Osteocyte (in vitro differentiated cells): Measurements from ENCODE around the gene BICDL2. TPM values are rescaled to one million over a fixed set of nuclear protein-coding genes. Genes with fewer than 3 reads are reported as not detected.
A peak's percentile ranks its signal among the peaks of the same experiment; 100 is the strongest.

Source experiments
- DNase-seq: peaks from one replicate; pipeline ENCODE4 v3.0.0; 2021; ENCODE audit warnings: mixed read lengths; ENCODE audit not compliant: unreplicated experiment; ENCODE audit errors: extremely low spot score
- H3K27ac Mint-ChIP-seq: one replicate; pipeline ENCODE4 v1.8.0; 2021; ENCODE audit warnings: mild to moderate bottlenecking, mixed read lengths; ENCODE audit not compliant: unreplicated experiment
- H3K27me3 Mint-ChIP-seq: one replicate; pipeline ENCODE4 v1.8.0; 2021; ENCODE audit warnings: mixed read lengths; ENCODE audit not compliant: unreplicated experiment
- H3K36me3 Mint-ChIP-seq: one replicate; pipeline ENCODE4 v1.8.0; 2021; ENCODE audit warnings: mixed read lengths; ENCODE audit not compliant: unreplicated experiment
- H3K4me1 Mint-ChIP-seq: one replicate; pipeline ENCODE4 v1.8.0; 2021; ENCODE audit warnings: mixed read lengths; ENCODE audit not compliant: unreplicated experiment
- H3K4me3 Mint-ChIP-seq: one replicate; pipeline ENCODE4 v1.8.0; 2021; ENCODE audit warnings: mild to moderate bottlenecking, moderate library complexity, mixed read lengths; ENCODE audit not compliant: unreplicated experiment
- H3K9me3 Mint-ChIP-seq: one replicate; pipeline ENCODE4 v1.8.0; 2021; ENCODE audit warnings: mixed read lengths; ENCODE audit not compliant: unreplicated experiment
- CTCF ChIP-seq: fragments of 200-600 bp; sonication (generic); IDR thresholded peaks from 2 replicates; pipeline ENCODE4 v1.5.0; 2021; ENCODE audit warnings: antibody characterized with exemption, mild to moderate bottlenecking, moderate library complexity
- total RNA-seq: library from RNA; stranded (reverse); gene quantifications from 2 replicates; pipeline ENCODE4 v1.2.1, GENCODE V29; 2021

BICDL2 gene
- total RNA-seq, 1 donor from 2014 or later, result not detected

- Mint-ChIP-seq H3K36me3 (no peaks in the 10 kb centered on the region), H3K4me1 (peaks cover 38% of the 10 kb centered on the region), H3K9me3 (no peaks in the 10 kb centered on the region), H3K27ac (peak overlapping the region; percentile 84), H3K4me3 (peak overlapping the region; percentile 86), H3K27me3 (peaks cover 2% of the 10 kb centered on the region)
- TF ChIP-seq CTCF, result no peak
- no peak for DNase-seq
These were observed 17.0 kb downstream of the BICDL2 start for GRCh38 chr16:3019594-3020246.

GRCh38 chr16:3017794-3018506, 18.8 kb downstream of the BICDL2 start, which contains the start of gene CLDN6:
Gene CLDN6 (minus strand): TSS chr16:3018183. CDS start chr16:3016021, 2,162 bp downstream.
- peak; percentile 48 for TF ChIP-seq CTCF
- Mint-ChIP-seq H3K27ac (no peak within 1 kb of the TSS), H3K9me3 (no peaks in the 10 kb centered on the region), H3K4me1 (peaks cover 33% of the 10 kb centered on the region), H3K4me3 (no peak within 1 kb of the TSS), H3K36me3 (no peaks in the 10 kb centered on the region), H3K27me3 (peaks cover 8% of the 10 kb centered on the region)
- no peak for DNase-seq

GRCh38 chr16:3017344-3017743, 19.4 kb downstream of the BICDL2 start:
- H3K27ac Mint-ChIP-seq, result no peak overlapping the region
- H3K4me1 Mint-ChIP-seq, result peaks cover 33% of the 10 kb centered on the region
- H3K27me3 Mint-ChIP-seq, result peaks cover 14% of the 10 kb centered on the region
- no peak for DNase-seq
- no peaks in the 10 kb centered on the region for H3K9me3 Mint-ChIP-seq
- no peak overlapping the region for H3K4me3 Mint-ChIP-seq
- no peaks in the 10 kb centered on the region for H3K36me3 Mint-ChIP-seq
- TF ChIP-seq CTCF, result no peak

GRCh38 chr16:3015865-3016521, 20.8 kb downstream of the BICDL2 start:
- H3K27ac Mint-ChIP-seq, result no peak overlapping the region
- peaks cover 22% of the 10 kb centered on the region for H3K4me1 Mint-ChIP-seq
- H3K4me3 Mint-ChIP-seq, result no peak overlapping the region
- H3K9me3 Mint-ChIP-seq, result no peaks in the 10 kb centered on the region
- peaks cover 16% of the 10 kb centered on the region for H3K27me3 Mint-ChIP-seq
- no peak for DNase-seq
- TF ChIP-seq CTCF, result no peak
- H3K36me3 Mint-ChIP-seq, result no peaks in the 10 kb centered on the region

GRCh38 chr16:3014971-3015370, 21.8 kb downstream of the BICDL2 start:
- TF ChIP-seq CTCF, result no peak
- Mint-ChIP-seq H3K4me1 (peaks cover 21% of the 10 kb centered on the region), H3K9me3 (no peaks in the 10 kb centered on the region), H3K36me3 (no peaks in the 10 kb centered on the region), H3K4me3 (no peak overlapping the region), H3K27ac (no peak overlapping the region), H3K27me3 (peaks cover 16% of the 10 kb centered on the region)
- DNase-seq, result no peak
